Heart right ventricle (tissue), 16 donors: Measurements from ENCODE around the gene HRH2. TPM values are rescaled to one million over a fixed set of nuclear protein-coding genes. Genes with fewer than 3 reads are reported as not detected.
A peak's percentile ranks its signal among the peaks of the same experiment; 100 is the strongest.

Experiments
- ATAC-seq, 8 donors: fragments of 200-7000 bp; cut with Tn5 transposase; one replicate each; pipeline ENCODE4 v1.9.1; 2020; ENCODE audit warnings: mild to moderate bottlenecking in 8 of 8, moderate library complexity in 8 of 8, moderate number of reproducible peaks in 1 of 8
- DNase-seq, 2 donors: peaks; one replicate each; pipeline ENCODE4 v3.0.0-alpha.2; 2020
- H3K27ac ChIP-seq, 10 donors: fragments of 200-600 bp; sonication (generic) in 2 of 10; one replicate each; pipeline versions ENCODE4 v1.5.0 to v1.8.0; 2020 to 2022; ENCODE audit warnings: mild to moderate bottlenecking in 3 of 10
- H3K27me3 ChIP-seq, 7 donors: fragments of 200-600 bp; one replicate each; pipeline ENCODE4 v1.8.0; 2021 to 2022; ENCODE audit warnings: mild to moderate bottlenecking in 2 of 7
- H3K36me3 ChIP-seq, 9 donors: fragments of 200-600 bp; sonication (generic) in 1 of 9; one replicate each; pipeline versions ENCODE4 v1.5.0 to v1.8.0; 2020 to 2022; ENCODE audit warnings: mild to moderate bottlenecking in 2 of 9
- H3K4me1 ChIP-seq, 9 donors: fragments of 200-600 bp; sonication (generic) in 1 of 9; one replicate each; pipeline versions ENCODE4 v1.5.0 to v1.8.0; 2020 to 2022; ENCODE audit warnings: mild to moderate bottlenecking in 4 of 9
- H3K4me3 ChIP-seq, 10 donors: fragments of 200-600 bp; sonication (generic) in 2 of 10; one replicate each; pipeline versions ENCODE4 v1.5.0 to v1.8.0; 2020 to 2022; ENCODE audit warnings: mild to moderate bottlenecking in 7 of 10, moderate library complexity in 2 of 10
- H3K9me3 ChIP-seq, 11 donors: fragments of 200-600 bp in 10 of 11; sonication (generic) in 2 of 11; one replicate each; pipeline versions ENCODE4 v1.5.0 to v1.8.0; 2013 to 2022; ENCODE audit warnings: mild to moderate bottlenecking in 2 of 11, control low read depth in 1 of 11, moderate library complexity in 1 of 11
- CTCF ChIP-seq, 9 donors: fragments of 200-600 bp; sonication (generic) in 2 of 9; IDR thresholded peaks; one replicate each; pipeline versions ENCODE4 v1.5.0 to v1.8.0; 2021 to 2022; ENCODE audit warnings: antibody characterized with exemption in 9 of 9, mild to moderate bottlenecking in 5 of 9, moderate library complexity in 1 of 9
- WGBS, 2 donors: extraction: QIAGEN DNeasy Blood & Tissue Kit; methylation state at CpG; one replicate each; pipeline ENCODE4 v1.1.7; 2013; ENCODE audit warnings: inconsistent platforms in 1 of 2; 5-methylcytosine and 5-hydroxymethylcytosine counted together
- intact Hi-C, 10 donors: fragments of 100-400 bp; cut with DNase I; formaldehyde crosslinking; loops; one replicate each; pipeline versions ENCODE4 v1.11.1 to v1.14.2; 2022
- polyA plus RNA-seq, 2 donors: library from polyadenylated mRNA; stranded (reverse); fragments of 200-250 nt; gene quantifications; one replicate each; pipeline ENCODE4 v1.2.3, GENCODE V29; 2013
- total RNA-seq, 10 donors: library from RNA; stranded (reverse); fragmentation: NEBNext Ultra II Directional in 3 of 10; extraction: Animal tissue kit (Norgen Biotek cat#: 25700) in 3 of 10; gene quantifications; one replicate each; pipeline versions ENCODE4 v1.2.1 to v1.2.4, GENCODE V29; 2021 to 2023
- donor health status: Arrhythmogenic right ventricular cardiomyopathy.
- donor health status: ischemic (EF 13 %, LVEDD 7.1; RV severe dilation, severe dysfunction).
- donor health status: healthy with polysubstance abuse.
- donor health status: DM: no; HTN: yes; CAD: no.
- donor health status: DM: no; HTN: no; CAD: no.
- donor health status: ischemic (EF 25% LVEDD 6.9; RV normal size, moderate dysfunction).
- donor health status: ischemic (EF 25% LVEDD 5.7; RV mildly dilated, moderate dysfunction).
- donor health status: healthy.
- donor health status: DM: yes; HTN: yes; CAD: no.
- donor health status: Ischemic cardiomyopathy.
- donor health status: ischemic (EF 35%, LVEDD 5.7; RV mildly dilated, moderate dysfunction).
- donor health status: nonischemic (EF 11% LVEDD 7.7; RV severe dilation, severe dysfunction).
- donor health status: DM: yes; HTN: yes; CAD: no.
- donor health status: PGD.
- donor health status: ischemic (EF 29% LVEDD 5.4; RV normal size, mild dysfunction).
- donor health status: nonischemic (EF 23%, LVEDD 6.1; RV moderate dilation, normal function).

HRH2 gene
- total and polyA plus RNA-seq, 12 donors: 12.2 to 78.7 (median 50.6) TPM

GRCh38 chr5:175663186-175664184, 5.6 kb downstream of the HRH2 start:
- H3K27me3 ChIP-seq: peaks cover 0 to 12% (median 0%) of the 10 kb centered on the region in 7 donors
- 50 to 58% methylated on average over 16 of the region's 16 CpGs for WGBS, 2 donors
- ATAC-seq (peak; percentile 77 to 97 (median 91)), DNase-seq (peak; percentile 71 to 76)
- H3K4me3 ChIP-seq: no peak overlapping the region
- peak overlapping the region in 9 of 10 donors; percentile 25 to 79 (median 65) for H3K27ac ChIP-seq
- no peak for TF ChIP-seq CTCF (IDR thresholded peaks at IDR 0.05)
- H3K4me1 ChIP-seq: peaks cover 5 to 78% (median 40%) of the 10 kb centered on the region in 9 donors
- H3K36me3 ChIP-seq: peaks cover 0 to 8% (median 0%) of the 10 kb centered on the region in 9 donors
- intact Hi-C loops: loop anchor here in 2 of 10 donors (5.0 kb wide), 2 partner anchors 49 to 54 kb away; no protein-coding TSS in a partner anchor
- H3K9me3 ChIP-seq: no peaks in the 10 kb centered on the region

GRCh38 chr5:175664723-175665122, 6.9 kb downstream of the HRH2 start:
- Histone ChIP-seq H3K36me3 (peaks cover 0 to 8% (median 0%) of the 10 kb centered on the region in 9 donors), H3K4me3 (no peak overlapping the region), H3K27ac (peak overlapping the region in 5 of 10 donors; percentile 8 to 78 (median 55)), H3K9me3 (no peaks in the 10 kb centered on the region), H3K27me3 (no peaks in the 10 kb centered on the region), H3K4me1 (peaks cover 7 to 78% (median 38%) of the 10 kb centered on the region in 9 donors)
- WGBS, 2 donors: 78 to 81% methylated on average over 11 of the region's 11 CpGs
- ATAC-seq: no peak
- DNase-seq: no peak
- intact Hi-C loops: loop anchor here in 2 of 10 donors (5.0 kb wide), 2 partner anchors 48 to 53 kb away; no protein-coding TSS in a partner anchor
- no peak for TF ChIP-seq CTCF (IDR thresholded peaks at IDR 0.05)

GRCh38 chr5:175666216-175666615, 8.3 kb downstream of the HRH2 start:
- no peaks in the 10 kb centered on the region for H3K27me3 ChIP-seq
- DNase-seq (no peak), ATAC-seq (no peak)
- peaks cover 0 to 6% (median 0%) of the 10 kb centered on the region in 9 donors for H3K36me3 ChIP-seq
- intact Hi-C loops: no loop called here
- peak overlapping the region in 2 of 10 donors; percentile 16 to 25 for H3K27ac ChIP-seq
- WGBS, 2 donors: 70 to 71% methylated on average over 6 of the region's 6 CpGs
- H3K4me3 ChIP-seq: no peak overlapping the region
- peaks cover 7 to 88% (median 53%) of the 10 kb centered on the region in 9 donors for H3K4me1 ChIP-seq
- H3K9me3 ChIP-seq: no peaks in the 10 kb centered on the region
- TF ChIP-seq CTCF (IDR thresholded peaks at IDR 0.05): no peak

- Histone ChIP-seq H3K4me3 (no peak overlapping the region), H3K36me3 (no peaks in the 10 kb centered on the region), H3K4me1 (peaks cover 7 to 92% (median 53%) of the 10 kb centered on the region in 9 donors), H3K9me3 (no peaks in the 10 kb centered on the region), H3K27ac (peak overlapping the region in 4 of 10 donors; percentile 29 to 68 (median 44)), H3K27me3 (no peaks in the 10 kb centered on the region)
- WGBS, 2 donors: 66 to 69% methylated on average over 5 of the region's 5 CpGs
- DNase-seq (no peak), ATAC-seq (no peak)
- intact Hi-C loops: no loop called here
- no peak for TF ChIP-seq CTCF (IDR thresholded peaks at IDR 0.05)
Observed at GRCh38 chr5:175668006-175668405, 10.1 kb downstream of the HRH2 start.
